Neural progenitor cell (in vitro differentiated cells): Measurements from ENCODE around the gene SMYD5. TPM values are rescaled to one million over a fixed set of nuclear protein-coding genes. Genes with fewer than 3 reads are reported as not detected.

Source experiments
- DNase-seq: peaks from one replicate; pipeline ENCODE4 v3.0.0-alpha.2; 2016; ENCODE audit warnings: low spot score
- H2AFZ ChIP-seq: fragments of 200-600 bp; sonication (generic); replicated peaks from 2 replicates; pipeline ENCODE4 v1.6.1; 2016; ENCODE audit warnings: antibody characterized with exemption
- H3F3A ChIP-seq: fragments of 200-600 bp; sonication (generic); 2 replicates; pipeline ENCODE4 v1.6.1; 2016; ENCODE audit warnings: antibody characterized with exemption, low read depth
- H3K27ac ChIP-seq: fragments of 200-600 bp; sonication (generic); 2 replicates; pipeline ENCODE4 v1.5.1; 2016; ENCODE audit warnings: mild to moderate bottlenecking
- H3K27me3 ChIP-seq: fragments of 200-600 bp; sonication (generic); 2 replicates; pipeline ENCODE4 v1.6.1; 2016; ENCODE audit warnings: mild to moderate bottlenecking, moderate library complexity
- H3K36me3 ChIP-seq: fragments of 200-600 bp; sonication (generic); 2 replicates; pipeline ENCODE4 v1.5.1; 2016
- H3K4me1 ChIP-seq: fragments of 200-600 bp; sonication (generic); 2 replicates; pipeline ENCODE4 v1.6.1; 2016; ENCODE audit warnings: mixed run types
- H3K4me2 ChIP-seq: fragments of 200-600 bp; sonication (generic); 2 replicates; pipeline ENCODE4 v1.6.1; 2016
- H3K4me3 ChIP-seq: fragments of 200-600 bp; sonication (generic); 2 replicates; pipeline ENCODE4 v1.5.1; 2016
- H3K79me2 ChIP-seq: fragments of 200-600 bp; sonication (generic); 2 replicates; pipeline ENCODE4 v1.6.1; 2016; ENCODE audit warnings: low read depth
- H3K9ac ChIP-seq: fragments of 200-600 bp; sonication (generic); 2 replicates; pipeline ENCODE4 v1.6.1; 2016
- H3K9me3 ChIP-seq: fragments of 200-600 bp; sonication (generic); 2 replicates; pipeline ENCODE4 v1.5.1; 2016; ENCODE audit warnings: low read depth
- H4K20me1 ChIP-seq: fragments of 200-600 bp; sonication (generic); 2 replicates; pipeline ENCODE4 v1.6.1; 2016; ENCODE audit warnings: low read depth
- H3K27ac Mint-ChIP-seq: 3 replicates; pipeline ENCODE4 v1.8.0; 2021; ENCODE audit warnings: mixed read lengths
- H3K27me3 Mint-ChIP-seq: 2 replicates; pipeline ENCODE4 v1.8.0; 2022; ENCODE audit warnings: low read depth, mild to moderate bottlenecking, inconsistent platforms, moderate library complexity, mixed read lengths; ENCODE audit not compliant: insufficient read depth
- H3K36me3 Mint-ChIP-seq: 3 replicates; pipeline ENCODE4 v1.8.0; 2021; ENCODE audit warnings: mixed read lengths
- H3K4me1 Mint-ChIP-seq: 3 replicates; pipeline ENCODE4 v1.8.0; 2021; ENCODE audit warnings: mixed read lengths
- H3K4me3 Mint-ChIP-seq: 3 replicates; pipeline ENCODE4 v1.8.0; 2021; ENCODE audit warnings: mild to moderate bottlenecking, moderate library complexity, mixed read lengths
- H3K9me3 Mint-ChIP-seq: 3 replicates; pipeline ENCODE4 v1.8.0; 2020; ENCODE audit warnings: mixed read lengths
- CTCF ChIP-seq: fragments of 200-600 bp; sonication (generic); IDR thresholded peaks from 2 replicates; pipeline ENCODE4 v1.5.1; 2017; ENCODE audit warnings: antibody characterized with exemption, mild to moderate bottlenecking
- EZH2 ChIP-seq: fragments of 200-600 bp; sonication (generic); IDR thresholded peaks from 2 replicates; pipeline ENCODE4 v1.6.1; 2017; ENCODE audit warnings: antibody characterized with exemption, mild to moderate bottlenecking, moderate library complexity
- EZH2phosphoT487 ChIP-seq: fragments of 200-600 bp; sonication (generic); IDR thresholded peaks from 2 replicates; pipeline ENCODE4 v1.6.1; 2017; ENCODE audit warnings: antibody characterized with exemption
- total RNA-seq: library from RNA; depleted of rRNA; stranded (reverse); fragments of >200 nt; gene quantifications from 2 replicates; pipeline ENCODE4 v1.2.3, GENCODE V29; 2015; ENCODE audit warnings: low replicate concordance

SMYD5 gene
- total RNA-seq, 1 donor from 2014 or later = 21.0 TPM

- H3K9me3 Mint-ChIP-seq = no peaks in the 10 kb centered on the region
- DNase-seq = no peak
- Histone ChIP-seq H3K27me3 (peaks cover 28% of the 10 kb centered on the region), H3F3A (peaks cover 3% of the 10 kb centered on the region), H3K4me1 (no peaks in the 10 kb centered on the region), H3K9me3 (no peaks in the 10 kb centered on the region), H3K9ac (no peak overlapping the region), H3K27ac (no peak overlapping the region), H3K36me3 (no peaks in the 10 kb centered on the region), H2AFZ (no peak overlapping the region), H3K79me2 (no peaks in the 10 kb centered on the region), H3K4me2 (no peak overlapping the region), H3K4me3 (no peak overlapping the region), H4K20me1 (peaks cover 20% of the 10 kb centered on the region)
- H3K4me3 Mint-ChIP-seq = no peak overlapping the region
- no peaks in the 10 kb centered on the region for H3K36me3 Mint-ChIP-seq
- H3K27ac Mint-ChIP-seq = no peak overlapping the region
- TF ChIP-seq EZH2 (no peak), CTCF (no peak), EZH2phosphoT487 (no peak)
- peaks cover 23% of the 10 kb centered on the region for H3K27me3 Mint-ChIP-seq
- H3K4me1 Mint-ChIP-seq = peaks cover 4% of the 10 kb centered on the region
These were observed 50.7 kb downstream of the SMYD5 start for GRCh38 chr2:73264783-73265182.

GRCh38 chr2:73265298-73266060 lies 51.4 kb downstream of the SMYD5 start:
- TF ChIP-seq EZH2phosphoT487 (no peak), EZH2 (no peak), CTCF (no peak)
- no peak overlapping the region for H3K9ac ChIP-seq
- no peaks in the 10 kb centered on the region for H3K9me3 Mint-ChIP-seq

GRCh38 chr2:73266061-73266901 lies 52.2 kb downstream of the SMYD5 start:
- TF ChIP-seq EZH2phosphoT487 (no peak), EZH2 (no peak), CTCF (no peak)
- peaks cover 8% of the 10 kb centered on the region for H3F3A ChIP-seq
- H3K27me3 ChIP-seq = peaks cover 40% of the 10 kb centered on the region
- peaks cover 17% of the 10 kb centered on the region for H4K20me1 ChIP-seq
- H3K4me2 ChIP-seq = no peak overlapping the region
- no peak overlapping the region for H3K27ac Mint-ChIP-seq
- H3K36me3 Mint-ChIP-seq = no peaks in the 10 kb centered on the region
- no peak overlapping the region for H3K9ac ChIP-seq
- peaks cover 33% of the 10 kb centered on the region for H3K27me3 Mint-ChIP-seq
- H3K4me1 ChIP-seq = no peaks in the 10 kb centered on the region
- no peaks in the 10 kb centered on the region for H3K9me3 ChIP-seq
- no peaks in the 10 kb centered on the region for H3K79me2 ChIP-seq
- DNase-seq = no peak
- no peak overlapping the region for H3K27ac ChIP-seq
- peaks cover 4% of the 10 kb centered on the region for H3K9me3 Mint-ChIP-seq
- no peak overlapping the region for H2AFZ ChIP-seq
- no peak overlapping the region for H3K4me3 ChIP-seq
- no peak overlapping the region for H3K4me3 Mint-ChIP-seq
- H3K4me1 Mint-ChIP-seq = peaks cover 4% of the 10 kb centered on the region
- no peaks in the 10 kb centered on the region for H3K36me3 ChIP-seq

More at GRCh38 chr2:73265298-73266060, 51.4 kb downstream of the SMYD5 start:
- no peaks in the 10 kb centered on the region for H3K9me3 ChIP-seq
- H3K79me2 ChIP-seq = no peaks in the 10 kb centered on the region
- no peak for DNase-seq
- no peak overlapping the region for H3K4me2 ChIP-seq
- no peak overlapping the region for H3K27ac ChIP-seq
- Mint-ChIP-seq H3K36me3 (no peaks in the 10 kb centered on the region), H3K4me3 (no peak overlapping the region), H3K27ac (no peak overlapping the region), H3K4me1 (peaks cover 4% of the 10 kb centered on the region), H3K27me3 (peaks cover 30% of the 10 kb centered on the region)
- H4K20me1 ChIP-seq = peaks cover 17% of the 10 kb centered on the region
- H3K36me3 ChIP-seq = no peaks in the 10 kb centered on the region
- peaks cover 8% of the 10 kb centered on the region for H3F3A ChIP-seq
- H3K4me3 ChIP-seq = no peak overlapping the region
- peaks cover 35% of the 10 kb centered on the region for H3K27me3 ChIP-seq
- H2AFZ ChIP-seq = no peak overlapping the region
- H3K4me1 ChIP-seq = no peaks in the 10 kb centered on the region
